Measurements from ENCODE around the gene CTPS2. TPM values are rescaled to one million over a fixed set of nuclear protein-coding genes. Genes with fewer than 3 reads are reported as not detected.

Gene CTPS2
- total RNA-seq, 4 donors from 2014 or later = 15.9 to 25.0 (median 19.3) TPM

DNA sequence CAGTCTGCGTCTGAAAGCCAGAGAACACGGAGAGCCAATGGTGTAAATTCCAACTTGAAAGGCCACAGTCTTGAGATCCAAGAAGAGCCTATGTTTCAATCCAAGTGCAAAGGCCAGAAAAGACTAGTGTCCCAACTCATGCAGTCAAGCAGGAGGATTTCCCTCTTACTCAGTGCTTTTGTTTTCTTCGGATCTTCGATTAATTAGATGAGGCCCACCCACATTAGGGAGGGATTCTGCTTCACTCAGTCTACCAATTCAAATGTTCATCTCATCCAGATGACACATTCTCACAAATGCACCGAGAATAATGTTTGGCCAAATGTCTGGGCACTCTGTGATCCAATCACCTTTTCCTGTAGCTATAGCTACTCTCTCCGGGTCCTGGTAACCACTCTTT is 154.0 kb downstream of the CTPS2 start:
- H3K27me3 ChIP-seq = no peaks in the 10 kb centered on the region
- H3K27ac ChIP-seq = no peak overlapping the region
- intact Hi-C loops (cut with DNase I) = no loop called here
- WGBS, 2 donors = 80 to 85% methylated on average over 6 of the region's 6 CpGs
- no peaks in the 10 kb centered on the region for H3K9me3 ChIP-seq
- TF ChIP-seq POLR2A (IDR thresholded peaks at IDR 0.05) = no peak
- no peak for DNase-seq
- H3K4me3 ChIP-seq (replicated peaks in 1 of 3) = no peak overlapping the region
- no peaks in the 10 kb centered on the region for H3K4me1 ChIP-seq
- no peaks in the 10 kb centered on the region for H3K36me3 ChIP-seq

DNA sequence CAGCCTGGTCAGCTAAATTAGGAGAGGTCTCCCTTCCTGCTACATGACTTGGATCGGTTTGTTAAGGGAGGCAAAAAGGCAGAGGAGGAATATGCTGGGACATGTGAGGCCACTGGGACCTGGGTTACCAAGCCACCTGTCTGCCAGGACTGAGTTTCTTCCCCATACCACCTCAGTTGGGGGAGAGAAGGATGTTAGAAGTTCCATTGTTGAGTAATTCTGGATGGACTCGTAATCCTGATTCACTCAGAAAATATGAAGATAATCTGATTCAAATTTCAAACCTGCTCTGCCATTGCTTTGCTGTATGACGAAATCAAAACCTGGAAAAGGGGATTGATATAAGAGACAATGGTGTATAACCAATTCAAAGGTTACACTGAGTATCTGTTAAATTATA is 159.9 kb downstream of the CTPS2 start:
- Histone ChIP-seq H3K27ac (no peak overlapping the region), H3K27me3 (no peaks in the 10 kb centered on the region), H3K9me3 (no peaks in the 10 kb centered on the region), H3K4me3 (replicated peaks in 1 of 3) (no peak overlapping the region), H3K36me3 (no peaks in the 10 kb centered on the region), H3K4me1 (no peaks in the 10 kb centered on the region)
- DNase-seq = no peak
- intact Hi-C loops (cut with DNase I) = no loop called here
- TF ChIP-seq, protein P1, sequence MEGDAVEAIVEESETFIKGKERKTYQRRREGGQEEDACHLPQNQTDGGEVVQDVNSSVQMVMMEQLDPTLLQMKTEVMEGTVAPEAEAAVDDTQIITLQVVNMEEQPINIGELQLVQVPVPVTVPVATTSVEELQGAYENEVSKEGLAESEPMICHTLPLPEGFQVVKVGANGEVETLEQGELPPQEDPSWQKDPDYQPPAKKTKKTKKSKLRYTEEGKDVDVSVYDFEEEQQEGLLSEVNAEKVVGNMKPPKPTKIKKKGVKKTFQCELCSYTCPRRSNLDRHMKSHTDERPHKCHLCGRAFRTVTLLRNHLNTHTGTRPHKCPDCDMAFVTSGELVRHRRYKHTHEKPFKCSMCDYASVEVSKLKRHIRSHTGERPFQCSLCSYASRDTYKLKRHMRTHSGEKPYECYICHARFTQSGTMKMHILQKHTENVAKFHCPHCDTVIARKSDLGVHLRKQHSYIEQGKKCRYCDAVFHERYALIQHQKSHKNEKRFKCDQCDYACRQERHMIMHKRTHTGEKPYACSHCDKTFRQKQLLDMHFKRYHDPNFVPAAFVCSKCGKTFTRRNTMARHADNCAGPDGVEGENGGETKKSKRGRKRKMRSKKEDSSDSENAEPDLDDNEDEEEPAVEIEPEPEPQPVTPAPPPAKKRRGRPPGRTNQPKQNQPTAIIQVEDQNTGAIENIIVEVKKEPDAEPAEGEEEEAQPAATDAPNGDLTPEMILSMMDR (IDR thresholded peaks at IDR 0.05) = no peak
- 87 to 97% methylated on average over 2 to 3 of the region's 3 CpGs for WGBS, 2 donors

DNA sequence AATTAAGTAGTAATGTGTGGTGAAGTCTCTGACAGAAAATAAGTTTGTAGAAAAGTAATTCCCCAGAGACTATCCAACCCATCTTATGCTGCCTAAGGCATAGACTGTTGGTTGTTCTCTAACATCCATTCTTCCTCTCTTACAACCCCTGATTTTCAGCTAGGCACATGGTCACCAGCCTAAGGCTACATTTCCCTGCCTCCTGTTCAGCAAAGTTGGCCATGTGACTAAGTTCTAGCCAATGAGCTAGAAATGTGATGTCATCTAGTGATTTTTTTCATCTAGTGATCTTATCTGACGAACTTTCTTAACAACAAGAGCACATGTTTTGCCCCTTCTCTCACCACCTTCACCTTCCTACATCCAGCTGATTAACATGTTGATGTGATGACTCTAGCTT is 164.8 kb downstream of the CTPS2 start:
- 82 to 100% methylated on average over 1 of the region's 1 CpG for WGBS, 2 donors
- intact Hi-C loops (cut with DNase I) = no loop called here
- Histone ChIP-seq H3K36me3 (no peaks in the 10 kb centered on the region), H3K9me3 (no peaks in the 10 kb centered on the region), H3K27me3 (no peaks in the 10 kb centered on the region), H3K4me1 (no peaks in the 10 kb centered on the region), H3K4me3 (replicated peaks in 1 of 3) (no peak overlapping the region), H3K27ac (no peak overlapping the region)
- TF ChIP-seq, protein P1 (IDR thresholded peaks at IDR 0.05) = no peak
- TF ChIP-seq POLR2A (IDR thresholded peaks at IDR 0.05) = no peak
- DNase-seq = no peak

DNA sequence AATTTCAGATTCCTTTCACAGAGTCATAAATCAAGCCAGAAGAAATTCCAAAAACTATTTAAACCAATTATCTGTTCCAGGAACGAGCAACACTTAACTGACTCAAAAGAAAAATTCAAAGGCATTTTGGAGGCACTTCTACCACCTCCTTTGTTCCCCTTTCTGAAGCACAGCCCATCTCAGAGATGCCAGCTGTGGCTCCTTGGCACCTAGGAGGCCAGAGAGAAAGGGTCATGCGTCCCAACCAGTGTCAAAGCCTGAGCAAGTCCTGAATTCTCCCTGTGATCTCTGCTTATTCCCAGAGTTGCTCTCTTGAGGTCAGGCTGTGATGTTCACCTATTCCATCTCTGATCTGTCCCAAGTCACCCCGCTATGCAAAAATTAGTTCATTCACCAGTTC is 167.5 kb downstream of the CTPS2 start:
- H3K27me3 ChIP-seq = no peaks in the 10 kb centered on the region
- no peaks in the 10 kb centered on the region for H3K36me3 ChIP-seq
- TF ChIP-seq, protein P1 (IDR thresholded peaks at IDR 0.05) = no peak
- no peak for TF ChIP-seq POLR2A (IDR thresholded peaks at IDR 0.05)
- WGBS, 2 donors = 93 to 100% methylated on average over 2 to 3 of the region's 3 CpGs
- no peak overlapping the region for H3K27ac ChIP-seq
- no peaks in the 10 kb centered on the region for H3K4me1 ChIP-seq
- no peak for DNase-seq
- no peak overlapping the region for H3K4me3 ChIP-seq (replicated peaks in 1 of 3)
- intact Hi-C loops (cut with DNase I) = no loop called here
- no peaks in the 10 kb centered on the region for H3K9me3 ChIP-seq

MicroRNA genes within 50 kb of the gene (microRNA counts, 767-probe panel; counts per million panel counts)
- 3,812 to 4,541 counts per million in 2 donors for microRNA hsa-miR-548am-3p

Small RNA genes lying within 50 kb of the gene (microRNA-seq; reads per million reads assigned to microRNA genes)
- gene MIR548AM = not detected

Small RNA genes lying within 50 kb of the gene (small RNA-seq; reads per million reads assigned to genes)
- not detected for gene MIR548AM

Other genes with a start within 250 kb of the CTPS2 start
- not detected for gene S100G, start 62.5 kb downstream of the CTPS2 start, total RNA-seq
- gene SYAP1, start 6.9 kb upstream of the CTPS2 start, total RNA-seq = 10 to 100 TPM; 24.7 to 34.2 (median 31.0) TPM
- gene TXLNG, start 73.8 kb upstream of the CTPS2 start, total RNA-seq = 10 to 100 TPM; 14.7 to 17.9 (median 16.3) TPM
- gene RBBP7, start 157.7 kb upstream of the CTPS2 start, total RNA-seq = 10 to 100 TPM; 80.5 to 89.3 (median 86.3) TPM
- 10 to 100 TPM in 1 of 4 donors, 1 to 10 TPM in 3; 6.7 to 14.5 (median 8.8) TPM for gene REPS2, start 234.0 kb upstream of the CTPS2 start, total RNA-seq

All from thyroid gland (tissue), 4 donors.